GM18511 (cell line): ENCODE data around the gene BHLHA15.
"Not testable (repeated sequence)": the region's sequence is repeated elsewhere in the genome, so short reads cannot be mapped to it uniquely, and the experiment has no call there.

Source experiments
- ATAC-seq: cut with Tn5 transposase; IDR thresholded peaks from one replicate; pipeline ENCODE4 v1.9.1; 2021; ENCODE audit warnings: mild to moderate bottlenecking, moderate library complexity; ENCODE audit not compliant: unreplicated experiment

The BHLHA15 gene

DNA sequence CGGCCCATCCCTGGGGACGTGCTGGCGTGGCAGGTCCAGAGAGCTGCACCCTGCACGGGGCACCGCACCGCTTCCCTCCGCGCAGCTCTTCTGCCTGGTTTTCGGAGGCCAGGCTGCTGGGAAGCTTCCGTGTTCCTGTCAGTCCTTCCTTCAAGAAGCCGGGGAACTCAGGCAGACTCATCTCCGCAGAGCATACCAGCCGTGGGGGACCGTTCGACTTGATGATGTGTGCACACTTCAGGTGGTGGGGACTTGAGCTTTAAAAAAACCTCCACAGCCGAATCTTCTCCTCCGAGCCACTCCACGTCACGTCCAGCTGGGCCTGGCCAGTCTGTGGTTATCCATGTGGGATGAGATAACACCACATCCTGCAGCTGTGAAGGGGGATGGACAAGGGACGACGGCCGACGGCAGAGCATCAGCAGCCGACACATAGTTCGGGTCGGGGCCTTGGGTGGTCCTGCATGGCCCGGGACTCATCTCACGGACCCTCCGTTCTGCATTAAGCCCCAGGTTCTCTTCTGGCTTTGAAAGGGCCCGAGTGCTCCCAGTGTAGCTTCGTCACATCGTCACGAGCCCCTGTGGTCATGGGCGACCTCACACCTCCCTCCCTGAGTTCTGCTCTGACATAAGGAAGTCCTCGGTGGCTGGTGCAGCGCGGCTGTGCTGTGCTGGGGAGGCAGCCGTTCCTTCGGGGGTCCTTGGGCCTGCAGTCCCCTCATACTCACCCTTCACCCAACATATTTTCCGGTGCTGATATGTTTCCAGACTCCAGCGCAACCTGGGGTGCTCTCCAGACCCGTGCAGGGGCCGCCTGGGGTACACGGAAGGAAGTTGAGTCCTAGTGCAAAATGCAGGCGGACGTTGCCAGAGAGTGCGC, 4.5 kb upstream of the BHLHA15 start:
- no peak for ATAC-seq

DNA sequence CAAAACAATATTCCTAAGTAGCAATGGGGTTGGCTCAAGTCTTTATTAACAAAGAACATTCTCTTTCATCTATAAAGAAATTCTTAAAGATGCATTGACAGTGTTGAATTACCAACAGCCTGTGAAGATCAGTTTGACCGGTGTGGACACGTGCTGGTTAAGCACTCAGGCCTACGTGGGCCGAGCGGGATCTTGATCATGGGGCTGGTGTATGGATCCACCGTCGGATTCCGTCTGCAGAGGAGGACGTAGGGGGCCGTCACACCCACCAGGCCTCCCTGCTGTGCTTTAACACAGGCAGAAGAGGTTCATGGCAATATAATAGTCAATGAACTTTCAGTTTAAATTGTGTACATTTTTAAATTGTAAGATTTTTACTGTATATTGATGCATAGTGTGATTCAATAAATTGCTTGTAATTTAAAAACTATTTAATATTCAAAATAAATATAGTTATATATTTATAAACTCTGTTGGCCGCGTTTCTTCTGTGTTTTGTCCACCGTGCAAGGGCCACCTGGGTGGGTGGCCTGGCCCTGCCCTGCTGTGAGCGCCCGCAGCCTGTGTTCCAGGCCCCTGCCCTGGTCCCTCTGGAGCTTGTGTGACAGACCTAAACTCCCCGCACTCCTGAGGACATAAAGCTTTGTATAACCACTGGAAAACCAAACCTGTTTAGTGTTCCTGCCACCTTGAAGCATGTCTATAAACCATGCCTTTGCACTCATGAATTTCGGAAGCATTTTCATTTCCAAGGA, 1.9 kb upstream of the BHLHA15 start:
- ATAC-seq, result no peak

DNA sequence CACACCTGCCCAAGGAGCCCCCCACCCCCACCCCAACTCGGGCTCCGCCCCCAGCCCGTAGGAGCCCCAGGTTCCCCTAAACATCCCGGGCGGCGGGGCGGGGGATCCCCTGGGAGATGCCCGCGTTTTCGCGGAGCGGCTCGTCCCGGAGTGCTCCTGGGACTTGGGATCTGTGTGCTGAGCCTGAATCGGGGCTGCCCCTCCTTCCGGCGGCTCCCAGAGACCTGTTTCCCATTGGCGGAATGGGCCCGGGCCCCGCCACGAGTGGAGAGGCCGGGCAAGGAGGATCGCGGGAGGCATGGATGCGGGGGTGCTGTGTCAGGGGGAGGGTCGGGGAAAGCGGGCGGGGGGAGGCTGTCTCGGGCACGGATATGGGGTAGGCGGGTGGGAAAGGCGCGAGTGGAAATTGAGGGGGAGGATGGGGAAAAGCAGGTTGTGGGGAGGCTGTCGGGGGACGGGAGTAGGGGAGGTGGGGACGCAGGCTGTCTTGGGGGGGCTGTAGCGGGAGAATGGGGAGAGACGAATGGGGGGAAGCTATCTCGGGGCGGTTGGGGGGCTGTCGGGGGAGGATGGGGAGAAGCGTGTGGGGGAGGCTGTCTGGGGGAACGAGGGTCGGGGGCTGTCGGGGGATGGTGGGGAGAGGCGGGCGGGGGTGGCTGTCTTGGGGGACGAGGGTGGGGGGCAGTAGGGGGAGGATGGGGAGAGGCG, 572 bp upstream of the BHLHA15 start:
- ATAC-seq, result no peak

DNA sequence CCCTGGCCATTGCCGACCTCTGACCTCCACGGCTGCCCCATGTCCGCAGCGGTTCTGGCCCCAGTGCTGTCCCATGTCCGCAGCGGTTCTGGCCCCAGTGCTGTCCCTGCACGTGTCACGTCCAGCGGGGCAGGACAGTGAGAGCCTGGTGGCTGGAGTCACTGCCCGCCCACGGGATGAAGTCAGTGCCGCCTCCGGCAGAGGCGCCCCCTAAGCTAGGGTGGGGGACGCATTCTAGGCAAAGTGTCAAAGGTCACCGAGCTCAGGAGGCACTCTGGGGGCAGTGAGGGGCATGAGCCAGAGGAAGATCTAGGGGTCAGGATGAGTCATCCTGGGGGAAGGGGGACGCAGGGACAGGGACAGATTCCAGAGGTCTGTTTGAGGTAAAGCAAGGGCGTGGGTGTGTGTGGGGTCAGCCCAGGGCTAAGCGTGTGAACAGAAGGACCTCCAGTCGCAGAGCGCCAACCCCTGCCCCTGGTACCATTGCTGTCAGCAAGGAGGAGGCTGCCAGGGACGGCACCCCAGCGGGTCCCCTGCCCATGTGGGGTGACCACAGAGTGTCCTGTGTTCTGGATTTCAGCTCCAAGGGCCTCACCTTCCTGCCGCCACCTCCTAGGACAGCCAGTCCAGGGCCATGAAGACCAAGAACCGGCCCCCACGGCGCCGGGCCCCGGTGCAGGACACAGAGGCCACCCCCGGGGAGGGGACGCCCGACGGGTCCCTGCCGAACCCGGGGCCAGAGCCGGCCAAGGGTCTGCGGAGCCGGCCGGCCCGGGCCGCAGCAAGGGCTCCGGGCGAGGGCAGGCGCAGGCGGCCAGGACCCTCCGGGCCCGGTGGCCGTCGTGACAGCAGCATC, 665 bp downstream of the BHLHA15 start:
- no peak for ATAC-seq

DNA sequence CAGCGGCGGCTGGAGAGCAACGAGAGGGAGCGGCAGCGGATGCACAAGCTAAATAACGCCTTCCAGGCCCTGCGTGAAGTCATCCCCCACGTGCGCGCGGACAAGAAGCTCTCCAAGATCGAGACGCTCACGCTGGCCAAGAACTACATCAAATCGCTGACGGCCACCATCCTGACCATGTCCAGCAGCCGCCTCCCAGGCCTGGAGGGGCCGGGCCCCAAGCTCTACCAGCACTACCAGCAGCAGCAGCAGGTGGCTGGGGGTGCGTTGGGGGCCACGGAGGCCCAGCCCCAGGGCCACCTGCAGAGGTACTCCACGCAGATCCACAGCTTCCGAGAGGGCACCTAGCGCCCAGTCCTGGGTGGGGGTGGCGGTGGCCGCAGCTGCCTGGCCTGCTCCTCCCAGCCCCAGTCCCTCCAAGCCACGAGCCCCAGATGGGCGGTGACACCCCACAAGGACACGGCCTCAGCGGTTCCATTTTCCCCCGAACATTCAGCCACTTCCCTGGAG, 1.3 kb downstream of the BHLHA15 start:
- ATAC-seq, result no peak

DNA sequence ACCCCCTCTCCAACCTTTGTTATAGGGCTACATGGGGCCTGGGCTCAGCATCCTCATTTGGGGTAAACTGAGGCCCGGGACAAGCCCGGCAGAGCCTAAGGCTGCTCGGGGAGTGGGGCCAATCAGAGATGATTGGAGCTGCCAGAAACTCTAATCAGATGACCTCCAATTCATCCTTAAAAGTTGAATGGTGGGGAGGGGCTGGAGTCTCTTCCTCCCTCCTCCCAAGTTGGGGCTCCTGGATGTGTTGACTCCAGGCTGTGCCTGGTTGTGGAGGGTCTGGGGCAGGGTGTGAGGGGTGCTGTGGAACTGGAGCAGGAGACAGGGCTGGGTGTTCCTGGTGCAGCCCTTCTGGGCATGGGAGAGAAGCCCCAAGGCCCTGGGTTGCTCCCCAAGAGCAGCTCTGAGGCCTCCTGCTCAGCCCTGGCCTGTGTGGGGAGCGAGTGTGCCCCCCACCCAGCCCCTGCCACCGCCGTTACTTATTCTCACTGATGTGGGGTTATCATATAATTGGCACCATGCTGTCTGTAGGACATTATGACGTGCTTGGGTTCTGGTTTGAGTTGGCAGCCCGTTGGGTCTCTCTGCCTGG, 2.2 kb downstream of the BHLHA15 start:
- no peak for ATAC-seq

DNA sequence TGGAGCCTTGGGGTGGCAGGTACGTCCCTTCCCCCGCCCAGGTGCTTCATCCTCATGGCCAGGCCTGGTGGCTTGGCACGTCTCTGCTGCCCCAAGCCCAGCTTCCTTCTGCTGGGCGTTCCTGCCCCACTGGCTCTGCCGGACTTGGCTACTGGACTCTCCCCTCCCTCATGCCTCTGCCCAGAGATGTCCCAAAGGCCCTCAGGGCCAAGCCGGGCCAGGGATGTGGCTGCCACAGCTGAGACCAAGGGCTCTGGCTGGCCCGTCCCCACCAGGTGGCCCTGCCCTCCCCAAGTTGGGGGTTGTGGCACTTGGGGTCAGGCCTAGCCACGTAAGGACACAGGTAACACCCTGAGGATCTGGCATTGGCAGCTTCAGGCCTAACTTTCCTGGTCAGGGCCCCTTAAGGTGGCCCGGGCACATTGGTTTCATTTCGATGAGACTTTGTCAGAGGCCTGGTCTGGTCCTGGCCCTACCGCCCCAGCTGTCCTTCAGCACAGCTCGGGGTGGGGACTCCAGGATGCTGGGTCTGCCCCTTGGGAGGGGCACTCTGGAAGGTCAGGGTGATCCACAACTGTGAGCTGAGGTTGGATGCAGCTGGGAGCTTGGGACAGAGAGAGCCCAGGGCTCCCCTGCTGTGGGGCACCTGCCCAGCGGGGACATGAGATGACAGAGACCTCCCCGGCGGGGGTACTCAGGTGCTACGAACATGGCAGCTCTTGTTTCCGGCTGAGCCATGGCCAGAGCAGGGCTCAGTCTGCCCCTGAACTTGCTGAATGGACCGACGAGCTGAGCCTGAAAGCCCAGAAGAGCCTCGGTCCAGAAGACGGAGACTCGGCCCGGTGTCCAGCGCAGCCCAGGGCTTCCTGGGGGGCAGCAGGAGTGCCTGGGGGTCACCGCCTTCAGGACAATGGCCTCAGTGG, 2.9 kb downstream of the BHLHA15 start:
- no peak for ATAC-seq

DNA sequence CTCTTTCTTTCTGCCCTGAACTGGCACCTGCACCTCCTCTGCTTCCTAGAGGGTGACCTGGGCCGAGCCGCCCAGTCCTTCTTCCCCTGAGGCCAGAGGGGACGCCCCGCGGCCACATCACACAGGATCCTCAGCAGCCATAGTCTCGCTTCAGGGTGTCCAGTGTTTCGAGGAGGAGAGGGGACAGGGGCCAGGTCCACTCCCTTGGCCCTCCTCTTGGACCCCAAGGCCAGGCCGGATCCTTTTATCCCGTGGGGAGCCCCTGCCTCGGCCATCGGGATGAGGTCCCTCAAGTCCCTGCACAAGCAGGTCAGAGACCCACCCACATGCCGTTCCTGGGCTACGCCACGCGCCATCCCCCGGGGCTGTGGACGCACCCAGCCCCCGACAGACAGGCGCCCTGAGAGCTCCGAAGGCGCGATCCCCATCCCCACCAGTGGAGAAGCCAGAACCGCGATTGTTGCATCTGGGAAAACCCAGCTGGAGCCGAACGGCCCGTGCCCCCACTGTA, 3.6 kb downstream of the BHLHA15 start:
- ATAC-seq, result no peak

DNA sequence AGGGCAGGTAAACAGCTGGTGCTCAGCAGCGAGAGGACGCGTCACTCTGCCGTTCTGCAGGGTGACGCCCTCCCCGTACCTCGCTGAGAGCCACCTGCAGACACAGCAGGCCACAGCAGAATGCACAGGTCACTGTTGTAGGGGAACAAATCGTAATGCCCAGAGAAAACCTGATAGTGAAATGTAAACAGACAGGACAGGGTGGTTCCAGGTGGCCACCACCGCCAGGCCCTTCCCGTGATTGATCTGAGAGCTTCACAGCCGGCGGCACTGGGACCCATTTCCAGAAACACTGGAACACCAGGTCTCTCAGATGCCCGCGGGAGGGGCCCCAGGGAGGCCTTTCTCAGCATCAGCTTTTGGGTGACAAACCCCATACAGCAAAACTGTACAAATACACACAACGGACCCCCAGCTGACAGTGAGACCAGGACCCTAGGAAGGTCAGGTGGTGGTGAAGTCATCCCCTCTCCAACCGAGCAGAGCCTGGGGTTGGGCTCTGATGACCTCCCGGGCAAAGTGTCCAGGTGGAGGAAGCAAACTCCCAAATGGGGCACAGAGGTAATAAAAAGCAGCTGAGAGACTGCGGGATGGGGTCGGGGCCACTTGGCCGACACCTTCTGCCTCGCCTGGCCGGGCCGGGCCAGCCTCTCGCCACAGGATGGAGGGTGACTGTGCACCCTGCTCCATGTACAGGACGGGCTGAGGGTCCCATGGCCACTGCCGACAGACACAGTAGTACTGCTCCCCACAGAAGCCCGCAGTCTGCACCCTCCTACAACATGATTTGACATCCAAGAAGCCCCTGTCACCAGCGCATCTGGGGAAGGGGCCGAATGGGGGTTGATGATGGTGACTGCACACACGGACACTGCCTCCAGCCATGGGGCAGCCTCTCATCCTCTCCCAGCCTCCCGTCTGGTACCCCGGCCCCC, 4.6 kb downstream of the BHLHA15 start:
- no peak for ATAC-seq

DNA sequence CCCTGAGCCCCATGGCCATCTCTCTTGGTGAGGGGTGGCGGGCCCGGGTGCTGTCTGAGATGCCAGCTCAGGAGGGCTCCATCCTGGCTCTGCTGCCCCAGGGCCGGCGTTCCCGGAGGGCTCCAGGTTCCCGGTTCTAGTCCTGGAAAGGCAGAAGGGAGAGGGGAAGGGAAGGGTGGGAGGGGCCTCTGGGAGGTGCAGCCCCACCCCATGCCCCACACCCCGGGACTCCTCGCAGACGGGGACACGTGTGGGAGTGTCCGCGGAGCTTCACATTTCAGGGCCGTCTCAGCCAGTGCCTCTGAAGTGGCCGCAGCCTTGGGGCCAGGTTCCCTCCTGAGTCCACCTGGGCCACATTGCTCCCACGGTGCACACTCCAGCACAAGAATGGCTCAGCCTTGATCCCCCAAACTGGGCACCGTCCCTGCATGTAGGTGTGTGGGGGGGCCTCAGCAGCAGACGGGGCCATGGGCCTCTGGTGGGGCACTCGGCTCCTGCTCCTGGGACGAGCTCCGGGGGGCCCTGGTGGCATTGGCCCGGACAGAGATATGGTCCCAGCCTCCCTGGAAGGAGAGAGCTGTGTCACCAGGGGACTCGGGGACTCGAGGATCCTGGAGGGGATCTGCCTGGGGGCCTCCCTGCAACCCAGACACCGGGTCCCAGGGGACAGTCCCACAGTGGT, 5.8 kb downstream of the BHLHA15 start:
- no peak for ATAC-seq

DNA sequence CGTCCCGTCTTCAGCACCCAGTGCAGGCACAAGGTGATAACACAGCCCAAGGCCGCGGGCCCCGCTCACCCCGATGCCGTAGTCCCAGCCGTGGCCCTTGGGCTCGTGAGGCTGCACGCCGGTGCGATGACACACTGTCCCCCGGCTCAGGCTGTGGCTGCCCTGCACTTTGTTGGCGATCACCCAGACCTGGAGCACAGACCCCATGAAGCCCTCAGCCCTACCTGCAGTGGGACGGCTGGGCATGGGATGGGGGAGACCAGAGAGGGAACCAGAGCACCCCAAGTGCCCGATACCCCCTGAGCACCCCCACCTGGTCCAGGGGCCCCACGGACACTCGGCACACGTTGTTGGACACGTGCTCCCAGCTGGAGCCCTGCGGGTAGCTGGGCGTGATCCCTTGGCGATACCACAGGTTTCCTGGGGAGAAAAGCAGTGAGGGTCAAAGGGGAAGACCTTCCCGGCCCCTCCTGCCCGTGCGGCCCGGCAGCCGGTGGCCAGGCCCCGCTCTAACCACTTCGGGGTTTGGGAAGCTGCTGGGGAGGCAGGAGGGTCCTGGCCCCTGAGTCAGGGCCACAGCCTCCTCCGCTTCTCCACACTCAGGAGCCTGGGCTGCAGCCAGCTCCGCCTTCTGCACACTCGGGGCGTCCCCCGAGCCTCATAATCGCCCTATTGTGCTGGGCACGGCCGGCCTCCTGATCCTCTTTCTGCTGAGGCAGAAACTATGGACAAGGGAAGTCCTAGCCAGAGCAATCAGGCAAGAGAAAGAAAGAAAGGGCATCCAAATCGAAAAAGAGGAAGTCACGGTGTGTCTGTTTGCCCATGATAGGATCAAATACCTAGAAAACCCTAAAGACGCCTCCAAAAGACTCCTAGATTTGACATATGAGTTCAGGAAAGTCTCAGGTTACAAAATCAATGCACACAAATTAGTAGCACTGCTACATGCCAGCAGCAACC, 6.7 kb downstream of the BHLHA15 start:
- no peak for ATAC-seq

DNA sequence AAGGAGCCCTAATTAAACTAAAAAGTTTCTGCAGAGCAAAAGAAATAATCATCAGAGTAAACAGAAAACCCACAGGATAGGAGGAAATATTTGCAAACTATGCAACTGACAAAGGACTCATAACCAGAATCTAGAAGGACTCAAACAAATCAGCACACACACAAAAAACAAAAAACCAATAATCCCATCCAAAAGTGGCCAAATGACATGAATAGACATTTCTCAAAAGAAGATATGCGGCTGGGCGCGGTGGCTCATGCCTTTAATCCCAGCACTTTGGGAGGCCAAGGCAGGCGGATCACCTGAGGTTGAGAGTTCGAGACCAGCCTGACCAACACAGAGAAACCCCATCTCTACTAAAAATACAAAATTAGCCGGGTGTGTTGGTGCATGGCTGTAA, 8.1 kb downstream of the BHLHA15 start:
- not testable (repeated sequence) for ATAC-seq

DNA sequence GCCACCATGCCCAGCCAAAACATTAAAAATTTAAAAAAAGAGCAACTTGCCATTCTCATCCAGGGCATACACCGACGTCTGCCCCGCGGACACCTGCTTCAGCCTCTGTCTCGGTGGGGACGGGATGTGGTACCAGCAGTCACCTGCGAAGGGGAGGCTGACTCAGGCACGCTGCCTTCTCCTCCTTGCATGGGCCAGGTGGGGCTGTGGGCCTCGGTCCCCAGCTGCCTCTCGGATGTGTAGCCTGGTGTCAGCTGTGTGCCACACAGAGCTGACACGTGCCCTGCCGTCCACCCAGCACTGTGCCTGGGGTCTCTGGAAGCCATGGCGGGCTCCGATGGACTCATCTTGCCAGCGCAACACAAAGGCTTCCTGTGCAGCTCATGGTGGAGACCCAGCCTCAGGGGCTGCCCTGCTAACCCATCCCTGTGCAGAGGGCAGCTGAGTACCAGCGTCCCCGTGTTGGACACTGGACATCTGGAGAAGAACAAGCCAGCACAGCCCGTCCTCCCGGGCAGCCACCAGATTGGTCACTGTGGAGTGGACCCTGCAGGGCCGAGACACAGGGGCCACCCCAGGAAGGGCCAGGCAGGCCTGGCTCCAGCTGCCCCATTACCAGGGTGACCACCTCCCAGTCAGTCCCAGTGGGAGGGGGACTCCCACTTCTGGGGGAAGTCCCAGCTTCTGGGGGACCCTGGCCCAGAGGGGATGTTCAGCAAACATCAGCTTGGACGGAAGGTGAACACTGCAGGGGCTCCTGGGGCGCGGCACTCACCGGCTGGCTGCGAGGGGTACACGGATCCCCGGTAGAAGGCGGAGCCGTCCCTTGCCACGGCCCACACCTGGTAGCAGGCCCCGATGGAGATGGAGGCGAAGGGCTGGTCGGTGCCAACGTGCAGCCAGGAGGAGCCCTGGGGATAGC, 10.6 kb downstream of the BHLHA15 start:
- no peak for ATAC-seq

DNA sequence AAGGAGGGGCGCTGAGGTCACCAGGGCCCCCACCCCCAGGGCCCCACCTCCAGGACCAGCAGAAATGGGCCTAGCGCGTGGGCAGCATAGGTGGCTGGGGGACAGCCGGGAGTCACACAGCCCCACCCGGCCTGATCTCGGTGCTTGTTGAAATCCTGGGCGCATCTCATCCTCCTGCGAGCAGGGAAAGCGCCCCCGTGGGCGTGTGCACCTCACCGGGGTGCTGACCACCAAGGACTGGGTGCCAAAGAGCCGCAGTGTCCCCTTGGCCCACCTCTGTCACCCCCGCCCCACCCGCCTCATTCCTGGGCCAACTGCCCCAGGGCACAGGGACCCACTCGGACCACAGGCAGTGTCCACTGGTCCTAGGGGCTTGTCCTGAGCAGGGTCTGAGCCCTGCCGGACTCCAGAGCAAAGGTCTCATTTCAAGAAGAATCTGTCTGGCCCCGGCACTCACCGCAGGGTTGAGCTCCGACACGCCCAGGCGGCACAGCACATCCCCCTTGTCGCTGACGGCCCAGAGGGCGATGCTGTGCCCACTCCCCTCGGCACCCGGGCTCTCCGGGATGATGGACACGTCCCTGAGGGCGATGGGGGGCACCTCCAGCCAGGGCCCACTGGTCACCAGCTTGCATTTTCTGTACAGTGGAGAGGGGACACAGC, 11.4 kb downstream of the BHLHA15 start:
- no peak for ATAC-seq
